COLO829 (cell line): ENCODE results near the gene POLD4.

Source experiments
- DNase-seq: peaks from one replicate; pipeline ENCODE4 v3.0.0; 2012; ENCODE audit warnings: low spot score

Gene POLD4

DNA sequence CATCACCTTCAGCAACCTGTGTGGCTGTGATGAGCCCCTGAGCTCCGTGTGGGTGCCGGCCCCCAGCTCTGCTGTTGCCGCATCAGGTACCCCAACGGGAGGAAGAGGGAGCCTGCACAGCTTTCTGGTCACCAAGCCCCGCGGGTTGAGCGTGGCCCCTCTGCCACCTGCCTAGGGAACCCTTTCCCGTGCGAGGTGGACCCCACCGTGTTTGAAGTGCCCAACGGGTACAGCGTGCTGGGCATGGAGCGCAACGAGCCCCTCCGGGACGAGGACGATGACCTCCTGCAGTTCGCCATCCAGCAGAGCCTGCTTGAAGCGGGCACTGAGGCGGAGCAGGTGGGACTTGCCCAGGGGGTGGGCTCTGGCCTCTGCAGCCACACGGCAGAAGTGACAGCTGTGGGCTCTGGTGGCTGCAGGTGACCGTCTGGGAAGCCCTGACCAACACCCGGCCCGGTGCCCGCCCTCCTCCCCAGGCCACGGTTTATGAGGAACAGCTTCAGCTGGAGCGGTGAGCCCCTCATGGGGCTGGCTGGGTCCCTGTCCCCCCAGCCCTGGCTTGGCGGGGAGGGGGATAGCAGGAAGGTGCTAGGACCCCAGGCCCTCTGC lies 51.9 kb downstream of the POLD4 start:
- DNase-seq = no peak
